H9 (cell line): ENCODE results near the gene TIMM9. TPM values are rescaled to one million over a fixed set of nuclear protein-coding genes. Genes with fewer than 3 reads are reported as not detected.
"Not testable (repeated sequence)": the region's sequence is repeated elsewhere in the genome, so short reads cannot be mapped to it uniquely, and the experiment has no call there.

ENCODE experiments used
- DNase-seq: peaks from one replicate; pipeline ENCODE4 v3.0.0-alpha.2; 2017
- H2AFZ ChIP-seq: one replicate; pipeline ENCODE4 v1.6.1; 2013; ENCODE audit warnings: mild to moderate bottlenecking, low read length, control low read depth, moderate library complexity
- H2AK5ac ChIP-seq: 2 replicates; pipeline ENCODE4 v1.6.1; 2013; ENCODE audit warnings: low read length, control low read depth, mixed read lengths; ENCODE audit not compliant: insufficient read length
- H2BK120ac ChIP-seq: one replicate; pipeline ENCODE4 v1.6.1; 2013; ENCODE audit warnings: low read depth, mild to moderate bottlenecking, low read length, control low read depth, inconsistent platforms; ENCODE audit not compliant: poor library complexity, severe bottlenecking
- H2BK12ac ChIP-seq: 2 replicates; pipeline ENCODE4 v1.6.1; 2013; ENCODE audit warnings: low read length, control low read depth, mixed read lengths, low read depth; ENCODE audit not compliant: insufficient read length
- H2BK15ac ChIP-seq: 2 replicates; pipeline ENCODE4 v1.6.1; 2013; ENCODE audit warnings: low read depth, low read length, control low read depth
- H2BK20ac ChIP-seq: one replicate; pipeline ENCODE4 v1.6.1; 2013; ENCODE audit warnings: low read depth, mild to moderate bottlenecking, low read length, control low read depth, inconsistent platforms; ENCODE audit not compliant: poor library complexity, severe bottlenecking
- H2BK5ac ChIP-seq: 2 replicates; pipeline ENCODE4 v1.6.1; 2013; ENCODE audit warnings: low read length, control low read depth, mixed read lengths; ENCODE audit not compliant: insufficient read length
- H3K14ac ChIP-seq: 2 replicates; pipeline ENCODE4 v1.6.1; 2013; ENCODE audit warnings: low read length, control low read depth; ENCODE audit not compliant: insufficient read depth
- H3K18ac ChIP-seq: 2 replicates; pipeline ENCODE4 v1.6.1; 2013; ENCODE audit warnings: low read depth, mild to moderate bottlenecking, mixed read lengths, low read length, control low read depth; ENCODE audit not compliant: insufficient read length
- H3K23ac ChIP-seq: 2 replicates; pipeline ENCODE4 v1.6.1; 2013; ENCODE audit warnings: low read length, control low read depth, mixed read lengths, low read depth; ENCODE audit not compliant: insufficient read length
- H3K23me2 ChIP-seq: 2 replicates; pipeline ENCODE4 v1.6.1; 2013; ENCODE audit warnings: low read depth, mild to moderate bottlenecking, mixed read lengths, low read length, control low read depth; ENCODE audit not compliant: insufficient read length, poor library complexity, severe bottlenecking
- H3K27ac ChIP-seq: 2 replicates; pipeline ENCODE4 v1.5.1; 2013; ENCODE audit warnings: low read length, control low read depth, mixed read lengths, low read depth; ENCODE audit not compliant: insufficient read length
- H3K27me3 ChIP-seq: 2 replicates; pipeline ENCODE4 v1.6.1; 2013; ENCODE audit warnings: low read length, control low read depth, inconsistent platforms; ENCODE audit not compliant: insufficient read depth
- H3K4ac ChIP-seq: 2 replicates; pipeline ENCODE4 v1.6.1; 2013; ENCODE audit warnings: low read depth, mild to moderate bottlenecking, control low read depth, inconsistent platforms, low read length, moderate library complexity
- H3K4me1 ChIP-seq: 2 replicates; pipeline ENCODE4 v1.6.1; 2013; ENCODE audit warnings: low read length, control low read depth, inconsistent platforms; ENCODE audit not compliant: insufficient read depth
- H3K4me2 ChIP-seq: 2 replicates; pipeline ENCODE4 v1.6.1; 2013; ENCODE audit warnings: low read length, control low read depth, mixed read lengths; ENCODE audit not compliant: insufficient read length, insufficient read depth
- H3K56ac ChIP-seq: 2 replicates; pipeline ENCODE4 v1.6.1; 2013; ENCODE audit warnings: low read depth, mild to moderate bottlenecking, mixed read lengths, low read length, control low read depth; ENCODE audit not compliant: insufficient read length
- H3K79me1 ChIP-seq: 2 replicates; pipeline ENCODE4 v1.6.1; 2013; ENCODE audit warnings: low read depth, mild to moderate bottlenecking, moderate library complexity, low read length, control low read depth, inconsistent platforms; ENCODE audit not compliant: insufficient read depth, poor library complexity, severe bottlenecking
- H3K79me2 ChIP-seq: 2 replicates; pipeline ENCODE4 v1.6.1; 2013; ENCODE audit warnings: low read length, control low read depth, inconsistent platforms; ENCODE audit not compliant: insufficient read depth
- H3K9ac ChIP-seq: 2 replicates; pipeline ENCODE4 v1.6.1; 2013; ENCODE audit warnings: low read length, control low read depth, mixed read lengths; ENCODE audit not compliant: insufficient read length; ENCODE audit errors: extremely low read depth
- H3K9me3 ChIP-seq: one replicate; pipeline ENCODE4 v1.6.1; 2013; ENCODE audit warnings: low read depth, low read length, inconsistent platforms; ENCODE audit not compliant: control insufficient read depth
- H3T11ph ChIP-seq: one replicate; pipeline ENCODE4 v1.6.1; 2013; ENCODE audit warnings: mild to moderate bottlenecking, low read length, control low read depth, inconsistent platforms
- H4K20me1 ChIP-seq: one replicate; pipeline ENCODE4 v1.6.1; 2013; ENCODE audit not compliant: control insufficient read depth, insufficient read length, insufficient read depth
- H4K5ac ChIP-seq: 2 replicates; pipeline ENCODE4 v1.6.1; 2013; ENCODE audit warnings: low read depth, mild to moderate bottlenecking, mixed read lengths, low read length, control low read depth; ENCODE audit not compliant: insufficient read length
- H4K8ac ChIP-seq: replicated peaks from 2 replicates; pipeline ENCODE4 v1.6.1; 2013; ENCODE audit warnings: low read length, control low read depth, mixed read lengths, low read depth; ENCODE audit not compliant: insufficient read length
- H4K91ac ChIP-seq: 2 replicates; pipeline ENCODE4 v1.6.1; 2013; ENCODE audit warnings: low read depth, mild to moderate bottlenecking, moderate library complexity, mixed read lengths, low read length, control low read depth; ENCODE audit not compliant: insufficient read length
- H3K27ac Mint-ChIP-seq, 3 experiments: 2 replicates in 2 of 3; 3 replicates in 1 of 3; pipeline ENCODE4 v1.8.0; 2020 to 2021; ENCODE audit warnings: mixed read lengths in 3 of 3, mild to moderate bottlenecking in 1 of 3, moderate library complexity in 1 of 3
- H3K27me3 Mint-ChIP-seq: 2 replicates; pipeline ENCODE4 v1.8.0; 2021; ENCODE audit warnings: low read depth, mild to moderate bottlenecking, moderate library complexity, mixed read lengths
- H3K36me3 Mint-ChIP-seq, 3 experiments: 2 replicates in 2 of 3; 3 replicates in 1 of 3; pipeline ENCODE4 v1.8.0; 2020 to 2021; ENCODE audit warnings: low read depth in 3 of 3, mixed read lengths in 3 of 3; ENCODE audit not compliant: insufficient read depth in 1 of 3
- H3K4me1 Mint-ChIP-seq, 2 experiments: 2 replicates each; pipeline ENCODE4 v1.8.0; 2020; ENCODE audit warnings: mixed read lengths in 2 of 2
- H3K4me3 Mint-ChIP-seq, 2 experiments: 2 replicates in 1 of 2; 3 replicates in 1 of 2; pipeline ENCODE4 v1.8.0; 2020 to 2021; ENCODE audit warnings: mild to moderate bottlenecking in 2 of 2, mixed read lengths in 2 of 2, moderate library complexity in 1 of 2
- H3K9me3 Mint-ChIP-seq, 2 experiments: 2 replicates in 1 of 2; 3 replicates in 1 of 2; pipeline ENCODE4 v1.8.0; 2020; ENCODE audit warnings: mild to moderate bottlenecking in 2 of 2, mixed read lengths in 2 of 2, moderate library complexity in 1 of 2
- WGBS: extraction: QIAGEN DNeasy Blood & Tissue Kit; methylation state at CpG from one replicate; pipeline ENCODE4 v1.1.7; 2013; ENCODE audit warnings: missing lambda C conversion rate, low lambda C conversion rate, mixed read lengths; ENCODE audit not compliant: insufficient read length; ENCODE audit errors: extremely low coverage; 5-methylcytosine and 5-hydroxymethylcytosine counted together
- total RNA-seq: library from RNA; stranded (reverse); gene quantifications from 2 replicates; pipeline ENCODE4 v1.2.1, GENCODE V29; 2021
- TF ChIP-seq, protein P1 (sequence below): fragments of 200-600 bp; sonication (generic); conservative IDR thresholded peaks from 3 replicates; pipeline ENCODE4 v1.8.0; 2021; ENCODE audit warnings: antibody characterized with exemption, mild to moderate bottlenecking

Gene TIMM9
- total RNA-seq, 1 experiment from 2014 or later, result 51.4 TPM

DNA sequence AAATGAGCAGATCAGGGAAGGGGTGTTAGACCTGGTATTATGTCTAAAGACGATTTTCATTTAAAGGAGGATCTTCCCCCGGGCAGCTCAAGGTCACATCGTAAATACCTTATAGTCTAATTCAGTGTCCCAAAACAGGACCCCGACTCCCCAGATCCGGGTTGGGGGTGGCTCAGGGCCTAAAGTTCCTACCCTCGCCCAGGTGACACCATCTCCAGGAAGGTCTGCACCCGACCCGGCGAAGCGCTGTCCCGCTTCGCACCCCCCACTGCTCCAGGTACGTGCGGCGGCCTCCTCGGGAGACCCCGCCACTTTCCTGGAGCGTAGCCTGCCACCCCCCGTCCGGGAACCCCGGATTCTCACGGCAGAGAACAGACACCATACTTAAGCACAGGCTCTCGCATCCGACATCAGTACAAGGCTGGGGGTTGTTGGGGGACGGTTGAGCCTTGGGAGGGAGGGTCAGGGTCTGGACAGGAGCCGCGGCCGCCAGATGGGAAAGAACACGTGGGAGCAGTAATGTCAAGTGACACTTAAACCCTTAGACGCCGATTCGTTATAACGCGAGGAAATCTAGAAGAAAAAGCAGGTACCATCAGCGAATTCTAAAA lies 556 bp downstream of the TIMM9 start:
- no peaks in the 10 kb centered on the region for H3K79me1 ChIP-seq
- H4K20me1 ChIP-seq, result no peaks in the 10 kb centered on the region
- no peaks in the 10 kb centered on the region for H3K27me3 Mint-ChIP-seq
- no peak overlapping the region for H2BK15ac ChIP-seq
- peak overlapping the region; percentile 88 for H3K4me2 ChIP-seq
- H3K27ac ChIP-seq, result no peak overlapping the region
- H3K14ac ChIP-seq, result peak overlapping the region; percentile 62
- H2AFZ ChIP-seq, result no peak overlapping the region
- H3K9me3 Mint-ChIP-seq, result no peaks in the 10 kb centered on the region
- WGBS, result no CpG with 5 or more reads among the region's 35 CpGs
- no peak overlapping the region for H4K91ac ChIP-seq
- no peak overlapping the region for H3K4ac ChIP-seq
- no peak overlapping the region for H4K5ac ChIP-seq
- TF ChIP-seq, protein P1, sequence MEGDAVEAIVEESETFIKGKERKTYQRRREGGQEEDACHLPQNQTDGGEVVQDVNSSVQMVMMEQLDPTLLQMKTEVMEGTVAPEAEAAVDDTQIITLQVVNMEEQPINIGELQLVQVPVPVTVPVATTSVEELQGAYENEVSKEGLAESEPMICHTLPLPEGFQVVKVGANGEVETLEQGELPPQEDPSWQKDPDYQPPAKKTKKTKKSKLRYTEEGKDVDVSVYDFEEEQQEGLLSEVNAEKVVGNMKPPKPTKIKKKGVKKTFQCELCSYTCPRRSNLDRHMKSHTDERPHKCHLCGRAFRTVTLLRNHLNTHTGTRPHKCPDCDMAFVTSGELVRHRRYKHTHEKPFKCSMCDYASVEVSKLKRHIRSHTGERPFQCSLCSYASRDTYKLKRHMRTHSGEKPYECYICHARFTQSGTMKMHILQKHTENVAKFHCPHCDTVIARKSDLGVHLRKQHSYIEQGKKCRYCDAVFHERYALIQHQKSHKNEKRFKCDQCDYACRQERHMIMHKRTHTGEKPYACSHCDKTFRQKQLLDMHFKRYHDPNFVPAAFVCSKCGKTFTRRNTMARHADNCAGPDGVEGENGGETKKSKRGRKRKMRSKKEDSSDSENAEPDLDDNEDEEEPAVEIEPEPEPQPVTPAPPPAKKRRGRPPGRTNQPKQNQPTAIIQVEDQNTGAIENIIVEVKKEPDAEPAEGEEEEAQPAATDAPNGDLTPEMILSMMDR, result no peak
- peak; percentile 72 for DNase-seq
- peak overlapping the region; percentile 95 to 96 (median 96) for H3K27ac Mint-ChIP-seq
- H4K8ac ChIP-seq, result no peak overlapping the region
- H2BK20ac ChIP-seq, result peak overlapping the region; percentile 33
- H3K36me3 Mint-ChIP-seq, result peaks cover 7 to 27% (median 22%) of the 10 kb centered on the region in 3 experiments
- no peak overlapping the region for H3K23ac ChIP-seq
- H2BK5ac ChIP-seq, result no peak overlapping the region
- no peak overlapping the region for H2BK120ac ChIP-seq
- no peak overlapping the region for H3K56ac ChIP-seq
- H3K4me1 Mint-ChIP-seq, result peaks cover 11 to 16% of the 10 kb centered on the region in 2 experiments
- peaks cover 2% of the 10 kb centered on the region; the same call in 1 of the 2 replicates for H3K79me2 ChIP-seq
- peaks cover 5% of the 10 kb centered on the region for H3K23me2 ChIP-seq
- H3K27me3 ChIP-seq, result no peaks in the 10 kb centered on the region
- H2BK12ac ChIP-seq, result no peak overlapping the region
- H3K9me3 ChIP-seq, result no peaks in the 10 kb centered on the region
- H3K9ac ChIP-seq, result peak overlapping the region; percentile 69
- no peak overlapping the region for H3T11ph ChIP-seq
- peak overlapping the region; percentile 94 to 96 for H3K4me3 Mint-ChIP-seq
- H2AK5ac ChIP-seq, result no peak overlapping the region
- H3K18ac ChIP-seq, result peak overlapping the region; percentile 15
- H3K4me1 ChIP-seq, result no peaks in the 10 kb centered on the region

DNA sequence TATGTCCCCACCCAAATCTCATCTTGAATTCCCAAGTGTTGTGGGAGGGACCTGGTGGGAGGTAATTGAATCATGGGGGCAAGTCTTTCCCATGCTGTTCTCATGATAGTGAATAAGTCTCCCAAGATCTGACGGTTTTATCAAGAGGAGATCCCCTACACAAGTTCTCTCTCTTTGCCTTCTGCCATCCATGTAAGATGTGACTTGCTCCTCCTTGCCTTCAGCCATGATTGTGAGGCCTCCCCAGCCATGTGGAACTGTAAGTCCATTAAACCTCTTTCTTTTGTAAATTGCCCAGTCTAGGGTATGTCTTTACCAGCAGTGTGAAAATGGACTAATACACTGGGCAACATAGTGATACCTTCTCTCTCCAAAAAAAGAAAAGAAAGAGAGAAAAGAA lies 10.4 kb downstream of the TIMM9 start:
- not testable (repeated sequence) for H3K23me2 ChIP-seq, H3K18ac ChIP-seq, H3K4me2 ChIP-seq, H3K9ac ChIP-seq, H3K79me1 ChIP-seq, H4K20me1 ChIP-seq, H3K56ac ChIP-seq, H2BK20ac ChIP-seq, H3K14ac ChIP-seq, H3K27me3 Mint-ChIP-seq, H3T11ph ChIP-seq, H3K27me3 ChIP-seq, H2BK12ac ChIP-seq, H3K79me2 ChIP-seq, H2AFZ ChIP-seq, H2BK15ac ChIP-seq, H3K4ac ChIP-seq, H2AK5ac ChIP-seq, H4K5ac ChIP-seq, H4K91ac ChIP-seq, H2BK120ac ChIP-seq, H3K4me1 ChIP-seq, H3K9me3 Mint-ChIP-seq, H3K23ac ChIP-seq, H3K4me3 Mint-ChIP-seq, H4K8ac ChIP-seq, DNase-seq, H3K27ac ChIP-seq, H2BK5ac ChIP-seq, H3K27ac Mint-ChIP-seq, H3K9me3 ChIP-seq
- H3K36me3 Mint-ChIP-seq, result peaks cover 36 to 71% (median 63%) of the 10 kb centered on the region in 3 experiments
- peaks cover 9 to 10% of the 10 kb centered on the region in 2 experiments; a peak in 3 of 4 replicates for H3K4me1 Mint-ChIP-seq
- WGBS, result no CpG with 5 or more reads among the region's 1 CpG
